ENCODE data around the gene PLA2G2D. TPM values are rescaled to one million over a fixed set of nuclear protein-coding genes. Genes with fewer than 3 reads are reported as not detected.
A peak's percentile ranks its signal among the peaks of the same experiment; 100 is the strongest.

Gene PLA2G2D
- polyA plus RNA-seq, 6 donors from 2014 or later: 3.2 to 5.1 (median 4.0) TPM

GRCh38 chr1:20102875-20103274 is 16.5 kb downstream of the PLA2G2D start:
- Mint-ChIP-seq H3K27me3 (peaks cover 5 to 18% (median 12%) of the 10 kb centered on the region in 3 donors), H3K4me1 (peaks cover 4 to 7% (median 5%) of the 10 kb centered on the region in 3 donors), H3K4me3 (no peak overlapping the region), H3K9me3 (no peaks in the 10 kb centered on the region), H3K27ac (peak overlapping the region in 1 of 6 donors; percentile 57), H3K36me3 (no peaks in the 10 kb centered on the region)
- DNase-seq: no peak
- no peak for ATAC-seq (ENCODE audit: low read depth in 2 of 2)

GRCh38 chr1:20100632-20101355 is 18.5 kb downstream of the PLA2G2D start:
- peak; percentile 55 for DNase-seq
- H3K4me1 Mint-ChIP-seq: peaks cover 4 to 7% (median 5%) of the 10 kb centered on the region in 3 donors
- peak; percentile 66 to 84 for ATAC-seq (ENCODE audit: low read depth in 2 of 2)
- no peaks in the 10 kb centered on the region for H3K36me3 Mint-ChIP-seq
- peak overlapping the region in 2 of 8 donors; percentile 16 to 60 for H3K4me3 Mint-ChIP-seq
- H3K27me3 Mint-ChIP-seq: peaks cover 0 to 10% (median 0%) of the 10 kb centered on the region in 3 donors
- no peaks in the 10 kb centered on the region for H3K9me3 Mint-ChIP-seq
- H3K27ac Mint-ChIP-seq: peak overlapping the region in 1 of 6 donors; percentile 66

- no peak overlapping the region for H3K4me3 Mint-ChIP-seq
- no peaks in the 10 kb centered on the region for H3K36me3 Mint-ChIP-seq
- no peak overlapping the region for H3K27ac Mint-ChIP-seq
- DNase-seq (no peak), ATAC-seq (ENCODE audit: low read depth in 2 of 2) (no peak)
- peaks cover 4 to 7% (median 5%) of the 10 kb centered on the region in 3 donors for H3K4me1 Mint-ChIP-seq
- H3K27me3 Mint-ChIP-seq: peaks cover 0 to 10% (median 0%) of the 10 kb centered on the region in 3 donors
- H3K9me3 Mint-ChIP-seq: no peaks in the 10 kb centered on the region
Observed at GRCh38 chr1:20099533-20099932, 19.8 kb downstream of the PLA2G2D start.

- no peaks in the 10 kb centered on the region for H3K9me3 Mint-ChIP-seq
Observed at GRCh38 chr1:20096840-20097447, 22.4 kb downstream of the PLA2G2D start.

GRCh38 chr1:20095564-20096434 is 23.5 kb downstream of the PLA2G2D start:
- H3K27ac Mint-ChIP-seq: no peak overlapping the region
- H3K36me3 Mint-ChIP-seq: no peaks in the 10 kb centered on the region
- DNase-seq: no peak
- ATAC-seq (ENCODE audit: low read depth in 2 of 2): no peak
- H3K9me3 Mint-ChIP-seq: no peaks in the 10 kb centered on the region
- H3K4me3 Mint-ChIP-seq: no peak overlapping the region
- peaks cover 0 to 2% (median 1%) of the 10 kb centered on the region in 3 donors for H3K4me1 Mint-ChIP-seq
- peaks cover under 1 to 14% (median 12%) of the 10 kb centered on the region in 3 donors for H3K27me3 Mint-ChIP-seq

More at GRCh38 chr1:20096840-20097447, 22.4 kb downstream of the PLA2G2D start:
- Mint-ChIP-seq H3K36me3 (no peaks in the 10 kb centered on the region), H3K27me3 (peaks cover 4 to 11% (median 8%) of the 10 kb centered on the region in 3 donors), H3K4me1 (peaks cover 4 to 7% (median 5%) of the 10 kb centered on the region in 3 donors), H3K27ac (no peak overlapping the region), H3K4me3 (no peak overlapping the region)
- DNase-seq (no peak), ATAC-seq (ENCODE audit: low read depth in 2 of 2) (no peak)

- peaks cover 0 to 20% (median 16%) of the 10 kb centered on the region in 3 donors for H3K27me3 Mint-ChIP-seq
- H3K27ac Mint-ChIP-seq: no peak overlapping the region
- ATAC-seq (ENCODE audit: low read depth in 2 of 2) (no peak), DNase-seq (no peak)
- H3K4me3 Mint-ChIP-seq: no peak overlapping the region
- no peaks in the 10 kb centered on the region for H3K36me3 Mint-ChIP-seq
- peaks cover 0 to 5% (median 0%) of the 10 kb centered on the region in 3 donors for H3K4me1 Mint-ChIP-seq
- peaks cover 0 to 2% (median 0%) of the 10 kb centered on the region in 7 donors for H3K9me3 Mint-ChIP-seq
Observed at GRCh38 chr1:20093940-20094391, 25.4 kb downstream of the PLA2G2D start.

- H3K27me3 Mint-ChIP-seq: peaks cover 0 to 20% (median 16%) of the 10 kb centered on the region in 3 donors
- H3K9me3 Mint-ChIP-seq: peaks cover 0 to 2% (median 0%) of the 10 kb centered on the region in 7 donors
- ATAC-seq (ENCODE audit: low read depth in 2 of 2): no peak
- no peaks in the 10 kb centered on the region for H3K36me3 Mint-ChIP-seq
- peak overlapping the region in 1 of 8 donors; percentile 35 for H3K4me3 Mint-ChIP-seq
- H3K4me1 Mint-ChIP-seq: peaks cover 0 to 5% (median 0%) of the 10 kb centered on the region in 3 donors
- no peak for DNase-seq
- peak overlapping the region in 3 of 6 donors; percentile 15 to 85 (median 59) for H3K27ac Mint-ChIP-seq
Observed at GRCh38 chr1:20093303-20093702, 26.0 kb downstream of the PLA2G2D start.

- peaks cover 0 to 13% (median 7%) of the 10 kb centered on the region in 3 donors for H3K4me1 Mint-ChIP-seq
Observed at GRCh38 chr1:20090641-20091040, 28.7 kb downstream of the PLA2G2D start.

GRCh38 chr1:20090119-20090518 is 29.2 kb downstream of the PLA2G2D start:
- Mint-ChIP-seq H3K9me3 (peaks cover 0 to 2% (median 0%) of the 10 kb centered on the region in 7 donors), H3K27ac (no peak overlapping the region), H3K36me3 (no peaks in the 10 kb centered on the region), H3K4me3 (no peak overlapping the region), H3K27me3 (peaks cover 0 to 20% (median 16%) of the 10 kb centered on the region in 3 donors), H3K4me1 (peaks cover 0 to 18% (median 12%) of the 10 kb centered on the region in 3 donors)
- DNase-seq (no peak), ATAC-seq (ENCODE audit: low read depth in 2 of 2) (no peak)

More at GRCh38 chr1:20090641-20091040, 28.7 kb downstream of the PLA2G2D start:
- Mint-ChIP-seq H3K36me3 (no peaks in the 10 kb centered on the region), H3K9me3 (peaks cover 0 to 2% (median 0%) of the 10 kb centered on the region in 7 donors), H3K27ac (no peak overlapping the region), H3K27me3 (peaks cover 0 to 20% (median 16%) of the 10 kb centered on the region in 3 donors), H3K4me3 (no peak overlapping the region)
- ATAC-seq (ENCODE audit: low read depth in 2 of 2) (no peak), DNase-seq (no peak)

- H3K4me3 Mint-ChIP-seq: no peak overlapping the region
- H3K36me3 Mint-ChIP-seq: no peaks in the 10 kb centered on the region
- H3K9me3 Mint-ChIP-seq: peaks cover 0 to 2% (median 0%) of the 10 kb centered on the region in 7 donors
- peaks cover 0 to 20% (median 16%) of the 10 kb centered on the region in 3 donors for H3K27me3 Mint-ChIP-seq
- no peak for DNase-seq
- peaks cover 0 to 24% (median 18%) of the 10 kb centered on the region in 3 donors for H3K4me1 Mint-ChIP-seq
- ATAC-seq (ENCODE audit: low read depth in 2 of 2): no peak
- H3K27ac Mint-ChIP-seq: no peak overlapping the region
Observed at GRCh38 chr1:20089328-20090077, 29.8 kb downstream of the PLA2G2D start.

GRCh38 chr1:20087668-20088067 is 31.7 kb downstream of the PLA2G2D start:
- ATAC-seq (ENCODE audit: low read depth in 2 of 2): no peak
- Mint-ChIP-seq H3K36me3 (no peaks in the 10 kb centered on the region), H3K27ac (no peak overlapping the region), H3K4me3 (no peak overlapping the region), H3K4me1 (peaks cover 7 to 39% (median 30%) of the 10 kb centered on the region in 3 donors), H3K9me3 (peaks cover 0 to 2% (median 0%) of the 10 kb centered on the region in 7 donors), H3K27me3 (peaks cover 0 to 9% (median 7%) of the 10 kb centered on the region in 3 donors)
- no peak for DNase-seq

- H3K27me3 Mint-ChIP-seq: peaks cover 0 to 9% (median 7%) of the 10 kb centered on the region in 3 donors
- peak overlapping the region in 1 of 6 donors; percentile 86 for H3K27ac Mint-ChIP-seq
- H3K4me1 Mint-ChIP-seq: peaks cover 15 to 48% (median 38%) of the 10 kb centered on the region in 3 donors
- H3K4me3 Mint-ChIP-seq: no peak overlapping the region
- DNase-seq: no peak
- ATAC-seq (ENCODE audit: low read depth in 2 of 2): no peak
- H3K9me3 Mint-ChIP-seq: peaks cover 0 to 2% (median 0%) of the 10 kb centered on the region in 7 donors
- H3K36me3 Mint-ChIP-seq: no peaks in the 10 kb centered on the region
Observed at GRCh38 chr1:20086800-20087199, 32.5 kb downstream of the PLA2G2D start.

Measured in naive B cell (primary cell).